Fibroblast of the aortic adventitia (primary cell): Measurements from ENCODE around the gene FARP1. TPM values are rescaled to one million over a fixed set of nuclear protein-coding genes. Genes with fewer than 3 reads are reported as not detected.

Experiments used
- DNase-seq: peaks from one replicate; pipeline ENCODE4 v3.0.0-alpha.2; 2010; ENCODE audit warnings: low read depth
- H3K4me3 ChIP-seq: 2 replicates; pipeline ENCODE4 v1.5.1; 2011; ENCODE audit warnings: low read depth, mild to moderate bottlenecking, control low read depth, low read length, moderate library complexity
- CTCF ChIP-seq: IDR thresholded peaks from 2 replicates; pipeline ENCODE4 v1.5.1; 2011; ENCODE audit warnings: mild to moderate bottlenecking, low read length, control low read depth, inconsistent platforms; ENCODE audit not compliant: insufficient read depth
- total RNA-seq: library from RNA; depleted of rRNA; stranded (reverse); fragments of >200 nt; gene quantifications from 2 replicates; pipeline ENCODE4 v1.2.3, GENCODE V29; 2012; ENCODE audit warnings: low replicate concordance

Gene FARP1
- total RNA-seq, 1 donor, result 16.2 TPM

- no peak overlapping the region for H3K4me3 ChIP-seq
- no peak for TF ChIP-seq CTCF
- no peak for DNase-seq
Measured at GRCh38 chr13:98180092-98180491, 37.2 kb downstream of the FARP1 start.

- no peak for DNase-seq
- H3K4me3 ChIP-seq, result no peak overlapping the region
- TF ChIP-seq CTCF, result no peak
Measured at GRCh38 chr13:98181111-98181815, 38.4 kb downstream of the FARP1 start.

GRCh38 chr13:98182153-98182552 lies 39.3 kb downstream of the FARP1 start:
- no peak overlapping the region for H3K4me3 ChIP-seq
- TF ChIP-seq CTCF, result no peak
- DNase-seq, result no peak

- DNase-seq, result no peak
- TF ChIP-seq CTCF, result no peak
- no peak overlapping the region for H3K4me3 ChIP-seq
Measured at GRCh38 chr13:98182589-98182988, 39.7 kb downstream of the FARP1 start.

- no peak for DNase-seq
Measured at GRCh38 chr13:98184792-98185191, 41.9 kb downstream of the FARP1 start.

GRCh38 chr13:98187155-98187964 lies 44.5 kb downstream of the FARP1 start:
- DNase-seq, result no peak
- TF ChIP-seq CTCF, result no peak
- no peak overlapping the region for H3K4me3 ChIP-seq

More at GRCh38 chr13:98184792-98185191, 41.9 kb downstream of the FARP1 start:
- no peak for TF ChIP-seq CTCF
- no peak overlapping the region for H3K4me3 ChIP-seq

GRCh38 chr13:98187965-98188261 lies 45.0 kb downstream of the FARP1 start:
- TF ChIP-seq CTCF, result no peak
- DNase-seq, result no peak
- H3K4me3 ChIP-seq, result no peak overlapping the region
